ENCODE measurements around the gene PARP2. TPM values are rescaled to one million over a fixed set of nuclear protein-coding genes. Genes with fewer than 3 reads are reported as not detected.

The PARP2 gene
- total and polyA plus RNA-seq, 10 donors, result 9.1 to 25.0 (median 14.7) TPM

DNA sequence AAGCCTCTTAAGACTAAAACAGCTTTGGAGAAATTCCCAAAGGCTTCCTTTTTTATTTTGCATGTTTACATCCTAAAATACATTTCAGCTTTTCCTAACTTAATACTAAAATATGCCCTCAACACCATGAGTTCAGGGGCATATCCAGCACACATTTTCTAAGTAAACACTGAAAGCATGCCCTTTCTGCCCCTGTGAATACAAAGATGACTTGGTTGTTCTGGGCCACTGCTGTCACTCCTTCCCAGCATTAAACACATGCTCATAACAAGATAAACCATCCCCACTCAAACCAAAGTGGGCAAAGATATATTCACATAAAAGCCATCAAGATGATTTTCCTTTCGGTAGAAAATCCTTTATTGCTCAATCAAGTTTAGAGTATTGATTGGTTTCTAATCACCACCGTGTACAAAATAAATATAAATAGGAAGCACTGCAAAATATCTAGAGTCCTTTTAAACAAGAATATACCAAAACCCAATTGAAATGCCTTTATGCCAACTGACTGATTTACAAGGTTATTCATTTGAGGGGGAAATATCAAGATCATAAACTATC, 12.3 kb upstream of the PARP2 start:
- no peak for TF ChIP-seq POLR2AphosphoS5 (IDR thresholded peaks at IDR 0.05)
- TF ChIP-seq POLR2A (IDR thresholded peaks at IDR 0.05), result no peak
- TF ChIP-seq, protein P1, sequence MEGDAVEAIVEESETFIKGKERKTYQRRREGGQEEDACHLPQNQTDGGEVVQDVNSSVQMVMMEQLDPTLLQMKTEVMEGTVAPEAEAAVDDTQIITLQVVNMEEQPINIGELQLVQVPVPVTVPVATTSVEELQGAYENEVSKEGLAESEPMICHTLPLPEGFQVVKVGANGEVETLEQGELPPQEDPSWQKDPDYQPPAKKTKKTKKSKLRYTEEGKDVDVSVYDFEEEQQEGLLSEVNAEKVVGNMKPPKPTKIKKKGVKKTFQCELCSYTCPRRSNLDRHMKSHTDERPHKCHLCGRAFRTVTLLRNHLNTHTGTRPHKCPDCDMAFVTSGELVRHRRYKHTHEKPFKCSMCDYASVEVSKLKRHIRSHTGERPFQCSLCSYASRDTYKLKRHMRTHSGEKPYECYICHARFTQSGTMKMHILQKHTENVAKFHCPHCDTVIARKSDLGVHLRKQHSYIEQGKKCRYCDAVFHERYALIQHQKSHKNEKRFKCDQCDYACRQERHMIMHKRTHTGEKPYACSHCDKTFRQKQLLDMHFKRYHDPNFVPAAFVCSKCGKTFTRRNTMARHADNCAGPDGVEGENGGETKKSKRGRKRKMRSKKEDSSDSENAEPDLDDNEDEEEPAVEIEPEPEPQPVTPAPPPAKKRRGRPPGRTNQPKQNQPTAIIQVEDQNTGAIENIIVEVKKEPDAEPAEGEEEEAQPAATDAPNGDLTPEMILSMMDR (IDR thresholded peaks at IDR 0.05 in 8 of 11, conservative IDR thresholded peaks at IDR 0.05 in 3 of 11), result no peak
- Histone ChIP-seq H3K27me3 (replicated peaks in 1 of 7) (no peaks in the 10 kb centered on the region), H3K4me3 (no peak overlapping the region), H3K9me3 (no peaks in the 10 kb centered on the region), H3K4me1 (peaks cover 16 to 60% (median 39%) of the 10 kb centered on the region in 6 donors), H3K27ac (no peak overlapping the region), H3K36me3 (peaks cover 0 to 19% (median 6%) of the 10 kb centered on the region in 6 donors)
- intact Hi-C loops (cut with DNase I; ENCODE audit: low total_unique reads), result no loop called here
- DNase-seq, result no peak
- WGBS, 5 donors, result 59 to 82% (median 69%) methylated on average over 2 of the region's 2 CpGs

DNA sequence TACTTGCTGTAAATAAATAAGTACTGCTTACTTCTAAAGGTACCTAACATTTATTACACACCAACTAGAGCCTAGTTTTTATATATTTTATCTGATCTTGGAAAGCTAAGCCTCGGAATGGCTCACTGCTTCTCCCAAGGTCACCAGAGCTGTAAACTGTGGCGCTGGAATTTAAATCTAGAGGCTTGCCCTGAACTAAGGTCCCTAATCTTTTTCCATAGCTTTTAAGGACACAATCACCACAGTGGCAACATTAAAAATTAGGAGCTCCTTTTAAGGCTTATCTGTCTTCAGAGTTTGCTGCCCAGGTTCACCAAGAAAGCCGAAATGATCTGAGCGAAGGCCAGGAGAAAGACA, 11.0 kb upstream of the PARP2 start:
- DNase-seq, result no peak
- Histone ChIP-seq H3K27me3 (replicated peaks in 1 of 7) (no peaks in the 10 kb centered on the region), H3K36me3 (peaks cover 0 to 12% (median 0%) of the 10 kb centered on the region in 6 donors), H3K4me1 (peaks cover 13 to 55% (median 33%) of the 10 kb centered on the region in 6 donors), H3K9me3 (no peaks in the 10 kb centered on the region), H3K27ac (peak overlapping the region; percentile 64 to 87 (median 84)), H3K4me3 (peak overlapping the region; percentile 63 to 80 (median 74))
- intact Hi-C loops (cut with DNase I; ENCODE audit: low total_unique reads), result no loop called here
- no peak for TF ChIP-seq POLR2A (IDR thresholded peaks at IDR 0.05)
- no peak for TF ChIP-seq POLR2AphosphoS5 (IDR thresholded peaks at IDR 0.05)
- TF ChIP-seq, protein P1 (IDR thresholded peaks at IDR 0.05 in 8 of 11, conservative IDR thresholded peaks at IDR 0.05 in 3 of 11), result no peak
- 14 to 30% (median 17%) methylated on average over 4 of the region's 4 CpGs for WGBS, 5 donors

DNA sequence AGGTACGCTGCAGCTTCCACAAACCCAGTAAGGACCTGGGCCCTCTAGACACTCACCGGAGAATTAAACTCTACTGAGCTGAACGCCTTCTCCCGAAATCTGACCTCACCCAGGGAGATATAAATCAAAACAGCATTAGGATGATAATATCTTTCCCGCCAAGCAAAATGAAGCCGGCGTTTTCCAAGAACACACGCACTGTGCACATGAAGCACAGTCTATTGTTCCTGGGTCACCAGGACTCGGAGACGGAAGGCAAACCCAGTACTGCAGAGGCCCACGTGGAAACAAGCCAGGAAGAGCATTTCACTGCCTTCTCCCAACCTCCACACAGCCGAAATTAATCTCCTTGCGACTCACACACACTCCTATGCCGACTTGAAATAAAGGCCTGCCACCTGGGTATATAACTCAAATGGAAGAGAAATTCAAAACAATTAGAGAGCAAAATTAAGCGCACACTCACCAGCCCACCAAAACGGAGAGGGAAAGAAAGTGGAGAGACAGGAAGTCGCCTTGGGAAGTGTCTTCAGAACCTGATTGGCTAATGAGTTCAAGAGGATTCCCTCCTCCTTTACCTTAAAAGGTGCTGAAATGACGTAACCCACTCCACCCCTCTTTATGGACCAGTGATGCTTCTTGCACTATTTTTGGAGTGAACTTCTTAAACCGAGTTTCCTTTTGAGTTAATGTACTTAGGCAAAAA, 10.5 kb upstream of the PARP2 start, which contains the start of gene CCNB1IP1:
CCNB1IP1 (minus strand) TSS at position 492 of the 706 bp plus-strand sequence. CDS start 16,756 bp downstream, outside the sequence.
- no peaks in the 10 kb centered on the region for H3K9me3 ChIP-seq
- TF ChIP-seq POLR2A (IDR thresholded peaks at IDR 0.05), result no peak
- TF ChIP-seq POLR2AphosphoS5 (IDR thresholded peaks at IDR 0.05), result peak in 2 of 3 donors; percentile 30 to 79
- TF ChIP-seq, protein P1 (IDR thresholded peaks at IDR 0.05 in 8 of 11, conservative IDR thresholded peaks at IDR 0.05 in 3 of 11), result peak in 1 of 11 experiments; percentile 13
- H3K36me3 ChIP-seq, result peaks cover 0 to 12% (median 0%) of the 10 kb centered on the region in 6 donors
- DNase-seq, result no peak
- H3K4me1 ChIP-seq, result peaks cover 8 to 49% (median 29%) of the 10 kb centered on the region in 6 donors
- H3K27me3 ChIP-seq (replicated peaks in 1 of 7), result no peaks in the 10 kb centered on the region
- intact Hi-C loops (cut with DNase I; ENCODE audit: low total_unique reads), result no loop called here
- peak within 1 kb of the TSS; percentile 64 to 87 (median 84) for H3K27ac ChIP-seq
- 0 to 1% (median 1%) methylated on average over 19 of the region's 19 CpGs for WGBS, 5 donors
- H3K4me3 ChIP-seq, result peak within 1 kb of the TSS; percentile 63 to 80 (median 74)

DNA sequence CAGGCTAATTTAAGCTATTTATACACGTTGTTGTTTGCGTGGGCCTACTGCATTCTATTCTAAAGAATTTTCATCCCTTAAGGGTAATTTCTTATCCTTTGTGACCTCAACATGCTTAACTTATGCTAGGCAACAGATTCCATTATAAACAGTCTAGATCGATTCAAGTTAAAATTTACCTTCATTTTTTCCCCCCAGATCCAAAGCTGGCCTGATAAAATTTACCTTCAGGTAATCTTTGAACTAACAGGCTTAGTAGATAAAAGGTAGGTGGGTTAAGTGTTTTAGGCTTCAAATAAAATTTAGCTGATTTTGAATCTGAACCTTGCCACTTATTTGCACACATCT, 10.0 kb upstream of the PARP2 start:
- H3K4me1 ChIP-seq, result peaks cover 8 to 49% (median 28%) of the 10 kb centered on the region in 6 donors
- no peak for DNase-seq
- H3K27ac ChIP-seq, result peak overlapping the region; percentile 8 to 87 (median 84)
- H3K4me3 ChIP-seq, result peak overlapping the region; percentile 63 to 80 (median 74)
- intact Hi-C loops (cut with DNase I; ENCODE audit: low total_unique reads), result no loop called here
- TF ChIP-seq, protein P1 (IDR thresholded peaks at IDR 0.05 in 8 of 11, conservative IDR thresholded peaks at IDR 0.05 in 3 of 11), result no peak
- TF ChIP-seq POLR2AphosphoS5 (IDR thresholded peaks at IDR 0.05) (no peak), POLR2A (IDR thresholded peaks at IDR 0.05) (no peak)
- 10 to 16% (median 13%) methylated on average over 3 of the region's 3 CpGs for WGBS, 5 donors
- no peaks in the 10 kb centered on the region for H3K27me3 ChIP-seq (replicated peaks in 1 of 7)
- no peaks in the 10 kb centered on the region for H3K9me3 ChIP-seq
- peaks cover 0 to 11% (median 0%) of the 10 kb centered on the region in 6 donors for H3K36me3 ChIP-seq

Data from spleen (tissue), 11 donors.